GM23338 (cell line): Measurements from ENCODE around the gene MCC. TPM values are rescaled to one million over a fixed set of nuclear protein-coding genes. Genes with fewer than 3 reads are reported as not detected.

Source experiments
- ATAC-seq: fragments of 200-7000 bp; cut with Tn5 transposase; 3 replicates; pipeline ENCODE4 v1.9.1; 2020
- DNase-seq: peaks from one replicate; pipeline ENCODE4 v3.0.0-alpha.2; 2015; ENCODE audit warnings: low spot score
- H2AFZ ChIP-seq: fragments of 200-600 bp; sonication (generic); 2 replicates; pipeline ENCODE4 v1.8.0; 2016; ENCODE audit warnings: antibody characterized with exemption, mild to moderate bottlenecking, moderate library complexity
- H3F3A ChIP-seq: fragments of 200-600 bp; sonication (generic); replicated peaks from 2 replicates; pipeline ENCODE4 v1.8.0; 2017; ENCODE audit warnings: antibody characterized with exemption, mixed run types, low read depth
- H3K27ac ChIP-seq: fragments of 200-600 bp; sonication (generic); 2 replicates; pipeline ENCODE4 v1.6.1; 2016; ENCODE audit warnings: low read depth
- H3K27me3 ChIP-seq: fragments of 200-600 bp; sonication (generic); 2 replicates; pipeline ENCODE4 v1.8.0; 2016; ENCODE audit warnings: mild to moderate bottlenecking, mixed run types, moderate library complexity; ENCODE audit not compliant: insufficient read depth
- H3K36me3 ChIP-seq: fragments of 200-600 bp; sonication (generic); 2 replicates; pipeline ENCODE4 v1.8.0; 2016; ENCODE audit warnings: mild to moderate bottlenecking; ENCODE audit not compliant: insufficient read depth
- H3K4me1 ChIP-seq: fragments of 200-600 bp; sonication (generic); 2 replicates; pipeline ENCODE4 v1.8.0; 2016; ENCODE audit warnings: mild to moderate bottlenecking, moderate library complexity; ENCODE audit not compliant: insufficient read depth
- H3K4me2 ChIP-seq: fragments of 200-600 bp; sonication (generic); 2 replicates; pipeline ENCODE4 v1.7.1; 2017; ENCODE audit warnings: mixed run types
- H3K4me3 ChIP-seq: fragments of 200-600 bp; sonication (generic); 2 replicates; pipeline ENCODE4 v1.6.1; 2016; ENCODE audit warnings: mixed run types
- H3K79me2 ChIP-seq: fragments of 200-600 bp; sonication (generic); replicated peaks from 2 replicates; pipeline ENCODE4 v1.8.0; 2017; ENCODE audit warnings: mild to moderate bottlenecking; ENCODE audit not compliant: insufficient read depth
- H3K9me2 ChIP-seq: fragments of 200-600 bp; sonication (generic); 2 replicates; pipeline ENCODE4 v1.8.0; 2017; ENCODE audit not compliant: insufficient read depth
- H4K20me1 ChIP-seq: fragments of 200-600 bp; sonication (generic); replicated peaks from 2 replicates; pipeline ENCODE4 v1.8.0; 2017; ENCODE audit warnings: mild to moderate bottlenecking; ENCODE audit not compliant: insufficient read depth
- H3K27ac Mint-ChIP-seq: 2 replicates; pipeline ENCODE4 v1.8.0; 2020; ENCODE audit warnings: inconsistent platforms, mild to moderate bottlenecking, moderate library complexity, mixed read lengths
- H3K27me3 Mint-ChIP-seq: 3 replicates; pipeline ENCODE4 v1.8.0; 2022; ENCODE audit warnings: low read depth, mild to moderate bottlenecking, moderate library complexity, mixed read lengths, inconsistent platforms; ENCODE audit not compliant: insufficient read depth, poor library complexity
- H3K36me3 Mint-ChIP-seq: 3 replicates; pipeline ENCODE4 v1.8.0; 2021; ENCODE audit warnings: low read depth, mild to moderate bottlenecking, inconsistent platforms, moderate library complexity, mixed read lengths
- H3K4me1 Mint-ChIP-seq: 3 replicates; pipeline ENCODE4 v1.8.0; 2020; ENCODE audit warnings: mild to moderate bottlenecking, inconsistent platforms, mixed read lengths
- H3K4me3 Mint-ChIP-seq: 3 replicates; pipeline ENCODE4 v1.8.0; 2021; ENCODE audit warnings: moderate library complexity, mild to moderate bottlenecking, inconsistent platforms, mixed read lengths
- H3K9me3 Mint-ChIP-seq: 3 replicates; pipeline ENCODE4 v1.8.0; 2020; ENCODE audit warnings: moderate library complexity, mild to moderate bottlenecking, inconsistent platforms, mixed read lengths
- CREB1 ChIP-seq: fragments of 250-450 bp; sonication (Bioruptor Pico); IDR thresholded peaks from 2 replicates; pipeline ENCODE4 v1.5.0; 2020; ENCODE audit warnings: low read depth, mild to moderate bottlenecking, moderate library complexity
- CTCF ChIP-seq, 2 experiments: fragments of 200-600 bp in 1 of 2; sonication (generic) in 1 of 2; conservative IDR thresholded peaks; 2 replicates each; pipeline versions ENCODE4 v1.5.1 to v1.6.1; 2016 to 2017; ENCODE audit warnings: antibody characterized with exemption in 2 of 2, low read depth in 2 of 2, mild to moderate bottlenecking in 2 of 2, moderate library complexity in 1 of 2
- ETS1 ChIP-seq: IDR thresholded peaks from 2 replicates; pipeline ENCODE4 v1.6.1; 2016; ENCODE audit warnings: antibody characterized with exemption
- EZH2 ChIP-seq: fragments of 200-600 bp; sonication (generic); IDR thresholded peaks from one replicate; pipeline ENCODE4 v1.8.0; 2017; ENCODE audit warnings: antibody characterized with exemption, mild to moderate bottlenecking, low read depth; ENCODE audit not compliant: unreplicated experiment
- EZH2phosphoT487 ChIP-seq: fragments of 200-600 bp; sonication (generic); IDR thresholded peaks from one replicate; pipeline ENCODE4 v1.8.1; 2018; ENCODE audit warnings: antibody characterized with exemption; ENCODE audit not compliant: unreplicated experiment
- JUNB ChIP-seq: IDR thresholded peaks from one replicate; pipeline ENCODE4 v1.6.1; 2016; ENCODE audit warnings: antibody characterized with exemption; ENCODE audit not compliant: unreplicated experiment
- NANOG ChIP-seq: IDR thresholded peaks from 2 replicates; pipeline ENCODE4 v1.6.1; 2016; ENCODE audit warnings: antibody characterized with exemption, borderline replicate concordance
- POLR2AphosphoS5 ChIP-seq: IDR thresholded peaks from 2 replicates; pipeline ENCODE4 v1.6.1; 2016; ENCODE audit warnings: antibody characterized with exemption, low read depth
- REST ChIP-seq: IDR thresholded peaks from one replicate; pipeline ENCODE4 v1.6.1; 2018; ENCODE audit warnings: antibody characterized with exemption; ENCODE audit not compliant: unreplicated experiment
- STAT1 ChIP-seq: IDR thresholded peaks from one replicate; pipeline ENCODE4 v1.6.1; 2016; ENCODE audit warnings: antibody characterized with exemption; ENCODE audit not compliant: unreplicated experiment
- ZNF114 ChIP-seq: fragments of 250-450 bp; sonication (Bioruptor Pico); IDR thresholded peaks from 2 replicates; pipeline ENCODE4 v1.5.0; 2020; ENCODE audit warnings: mild to moderate bottlenecking, moderate library complexity
- ZNF331 ChIP-seq: fragments of 250-450 bp; sonication (Bioruptor Pico); IDR thresholded peaks from 2 replicates; pipeline ENCODE4 v1.5.0; 2020; ENCODE audit warnings: low read depth, mild to moderate bottlenecking, moderate library complexity
- ZNF462 ChIP-seq: fragments of 250-450 bp; sonication (Bioruptor Pico); IDR thresholded peaks from 2 replicates; pipeline ENCODE4 v1.5.0; 2020; ENCODE audit warnings: mild to moderate bottlenecking, moderate library complexity
- polyA plus RNA-seq: library from polyadenylated mRNA; unstranded; fragments of >200 nt; fragmentation: Nextera tagmentation; extraction: Ambion mirVana; gene quantifications from 2 replicates; pipeline ENCODE4 v1.2.1, GENCODE V29; 2016
- total RNA-seq: library from RNA; depleted of rRNA; stranded (reverse); fragments of >200 nt; shearing (Covaris generic); gene quantifications from 2 replicates; pipeline ENCODE4 v1.2.3, GENCODE V29; 2014

Gene MCC
- total and polyA plus RNA-seq, 2 experiments from 2014 or later = 3.8 to 10.1 TPM

GRCh38 chr5:113147537-113147936, 340.7 kb downstream of the MCC start:
- Mint-ChIP-seq H3K36me3 (no peaks in the 10 kb centered on the region), H3K4me1 (peaks cover 27% of the 10 kb centered on the region), H3K9me3 (no peaks in the 10 kb centered on the region), H3K27me3 (no peaks in the 10 kb centered on the region), H3K27ac (no peak overlapping the region), H3K4me3 (no peak overlapping the region)
- no peaks in the 10 kb centered on the region for H3F3A ChIP-seq
- H3K4me1 ChIP-seq = peaks cover 10% of the 10 kb centered on the region
- H3K27ac ChIP-seq = no peak overlapping the region
- H3K4me3 ChIP-seq = no peak overlapping the region
- no peak overlapping the region for H3K4me2 ChIP-seq
- no peaks in the 10 kb centered on the region for H3K27me3 ChIP-seq
- H3K9me2 ChIP-seq = no peaks in the 10 kb centered on the region
- H4K20me1 ChIP-seq = no peaks in the 10 kb centered on the region
- ATAC-seq (peak; percentile 61), DNase-seq (peak; percentile 24)
- H2AFZ ChIP-seq = no peak overlapping the region
- TF ChIP-seq ZNF331 (CRISPR knock-in tag) = no peak
- no peak for TF ChIP-seq STAT1
- no peak for TF ChIP-seq EZH2phosphoT487
- no peak for TF ChIP-seq NANOG
- TF ChIP-seq CREB1 (CRISPR knock-in tag) = no peak
- no peak for TF ChIP-seq CTCF (conservative IDR thresholded peaks at IDR 0.05; ENCODE audit: low read depth in 2 of 2)
- no peak for TF ChIP-seq ETS1
- no peak for TF ChIP-seq REST
- TF ChIP-seq POLR2AphosphoS5 = no peak
- no peak for TF ChIP-seq ZNF114
- TF ChIP-seq ZNF462 (CRISPR knock-in tag) = no peak
- no peak for TF ChIP-seq JUNB
- no peak for TF ChIP-seq EZH2
- no peaks in the 10 kb centered on the region for H3K79me2 ChIP-seq
- H3K36me3 ChIP-seq = no peaks in the 10 kb centered on the region
